VCaP (cell line): ENCODE measurements around the gene SKIC8.

Experiments
- H3K27ac ChIP-seq: fragments of 450-650 bp; 2 replicates; pipeline ENCODE4 v1.5.1; 2017
- TF ChIP-seq, protein P1 (sequence below): fragments of 450-650 bp; conservative IDR thresholded peaks from 2 replicates; pipeline ENCODE4 v1.5.1; 2017; ENCODE audit warnings: mild to moderate bottlenecking, moderate library complexity

The SKIC8 gene

DNA sequence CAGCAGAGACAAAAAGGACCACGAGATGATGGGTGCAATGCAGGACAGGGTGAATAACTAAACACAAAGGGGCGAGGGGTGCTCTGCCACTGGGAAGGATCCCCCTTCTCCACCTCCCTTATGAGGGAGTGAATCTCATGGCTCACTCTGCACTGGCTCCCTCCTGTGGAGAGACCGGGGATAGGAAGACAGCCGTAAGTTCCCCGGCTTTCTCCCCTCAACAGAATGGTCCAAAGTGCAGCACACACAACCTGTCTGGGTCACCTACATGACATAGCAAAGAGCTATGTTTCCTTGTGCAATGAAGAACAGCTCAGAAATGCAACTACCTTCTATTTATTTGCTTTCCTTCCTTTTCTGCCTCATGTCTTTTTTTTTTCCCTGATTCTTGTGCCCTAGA is 57.3 kb downstream of the SKIC8 start:
- H3K27ac ChIP-seq = no peak overlapping the region
- TF ChIP-seq, protein P1, sequence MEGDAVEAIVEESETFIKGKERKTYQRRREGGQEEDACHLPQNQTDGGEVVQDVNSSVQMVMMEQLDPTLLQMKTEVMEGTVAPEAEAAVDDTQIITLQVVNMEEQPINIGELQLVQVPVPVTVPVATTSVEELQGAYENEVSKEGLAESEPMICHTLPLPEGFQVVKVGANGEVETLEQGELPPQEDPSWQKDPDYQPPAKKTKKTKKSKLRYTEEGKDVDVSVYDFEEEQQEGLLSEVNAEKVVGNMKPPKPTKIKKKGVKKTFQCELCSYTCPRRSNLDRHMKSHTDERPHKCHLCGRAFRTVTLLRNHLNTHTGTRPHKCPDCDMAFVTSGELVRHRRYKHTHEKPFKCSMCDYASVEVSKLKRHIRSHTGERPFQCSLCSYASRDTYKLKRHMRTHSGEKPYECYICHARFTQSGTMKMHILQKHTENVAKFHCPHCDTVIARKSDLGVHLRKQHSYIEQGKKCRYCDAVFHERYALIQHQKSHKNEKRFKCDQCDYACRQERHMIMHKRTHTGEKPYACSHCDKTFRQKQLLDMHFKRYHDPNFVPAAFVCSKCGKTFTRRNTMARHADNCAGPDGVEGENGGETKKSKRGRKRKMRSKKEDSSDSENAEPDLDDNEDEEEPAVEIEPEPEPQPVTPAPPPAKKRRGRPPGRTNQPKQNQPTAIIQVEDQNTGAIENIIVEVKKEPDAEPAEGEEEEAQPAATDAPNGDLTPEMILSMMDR = peak; percentile 48; the same call in 1 of the 2 replicates

- H3K27ac ChIP-seq = no peak overlapping the region
- TF ChIP-seq, protein P1 = peak; percentile 98
Measured at GRCh38 chr15:78241017-78241416, 58.4 kb downstream of the SKIC8 start.

GRCh38 chr15:78239811-78240210 is 59.6 kb downstream of the SKIC8 start:
- no peak overlapping the region for H3K27ac ChIP-seq
- TF ChIP-seq, protein P1 = no peak

GRCh38 chr15:78237146-78237545 is 62.3 kb downstream of the SKIC8 start:
- no peak overlapping the region for H3K27ac ChIP-seq
- TF ChIP-seq, protein P1 = no peak

DNA sequence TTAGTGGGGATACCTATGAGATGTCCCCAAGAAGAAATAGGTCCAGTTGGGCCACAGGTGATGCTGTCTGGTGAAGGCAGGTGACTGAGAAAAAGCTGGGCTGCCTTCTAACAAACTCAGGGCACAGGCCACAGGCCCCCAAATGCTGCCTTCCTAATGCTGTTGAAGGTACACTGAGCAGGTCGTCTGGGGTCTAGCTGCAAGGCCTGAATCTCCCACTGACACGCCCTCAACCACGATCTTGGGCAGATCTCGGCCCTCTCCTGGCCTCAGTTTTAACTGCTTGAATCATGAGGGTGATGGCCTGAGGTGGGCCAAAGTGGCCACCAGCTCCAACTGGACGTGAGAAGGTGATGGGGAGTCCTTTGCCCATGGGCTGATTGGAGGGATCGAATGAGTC is 62.9 kb downstream of the SKIC8 start:
- no peak overlapping the region for H3K27ac ChIP-seq
- TF ChIP-seq, protein P1 = no peak

GRCh38 chr15:78234515-78235040 is 64.8 kb downstream of the SKIC8 start, which contains the start of gene ACSBG1:
Gene ACSBG1, minus strand, starts transcription at chr15:78234565. Its CDS starts 64 bp downstream, at chr15:78234501.
- TF ChIP-seq, protein P1 = no peak
- H3K27ac ChIP-seq = no peak within 1 kb of the TSS

DNA sequence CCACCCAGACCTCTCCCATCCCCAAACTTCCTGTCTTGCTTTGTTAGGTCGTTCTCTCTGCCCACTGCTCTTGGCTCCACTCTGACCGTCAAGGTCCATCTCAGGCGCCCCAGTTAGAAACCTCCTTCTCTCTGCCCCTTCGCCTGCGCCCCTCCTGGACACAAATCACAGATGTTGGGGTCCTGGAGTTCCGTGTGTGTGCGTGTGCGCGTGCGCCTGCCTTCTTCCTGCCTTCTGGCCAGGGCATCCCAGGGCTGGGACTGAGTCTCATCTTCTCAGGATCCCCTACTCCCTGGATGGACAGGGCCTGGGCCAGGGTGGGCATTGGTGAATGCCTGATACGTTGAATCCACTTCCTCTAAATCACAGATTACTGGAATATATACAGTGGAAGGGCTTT is 65.9 kb downstream of the SKIC8 start:
- TF ChIP-seq, protein P1 = no peak
- no peak overlapping the region for H3K27ac ChIP-seq
